Left lung (tissue), 10 donors: ENCODE data around the gene DDX18. TPM values are rescaled to one million over a fixed set of nuclear protein-coding genes. Genes with fewer than 3 reads are reported as not detected.

Source experiments
- ATAC-seq: fragments of 200-7000 bp; cut with Tn5 transposase; one replicate; pipeline ENCODE4 v1.9.1; 2020; ENCODE audit warnings: moderate library complexity
- DNase-seq, 4 donors: peaks; one replicate each; pipeline ENCODE4 v3.0.0-alpha.2; 2013 to 2020
- H3K27ac ChIP-seq, 2 donors: fragments of 200-600 bp; sonication (generic) in 1 of 2; one replicate each; pipeline versions ENCODE4 v1.5.0 to v1.8.0; 2020 to 2021
- H3K27me3 ChIP-seq, 2 donors: fragments of 200-600 bp; sonication (generic) in 1 of 2; one replicate each; pipeline versions ENCODE4 v1.5.0 to v1.8.0; 2020 to 2021
- H3K36me3 ChIP-seq, 2 donors: fragments of 200-600 bp; sonication (generic) in 1 of 2; one replicate each; pipeline versions ENCODE4 v1.5.0 to v1.8.0; 2020 to 2021
- H3K4me1 ChIP-seq, 2 donors: fragments of 200-600 bp; one replicate each; pipeline ENCODE4 v1.8.0; 2021
- H3K4me3 ChIP-seq, 2 donors: fragments of 200-600 bp; sonication (generic) in 1 of 2; one replicate each; pipeline versions ENCODE4 v1.5.0 to v1.8.0; 2020 to 2021; ENCODE audit warnings: mild to moderate bottlenecking in 1 of 2
- H3K9me3 ChIP-seq, 2 donors: fragments of 200-600 bp; sonication (generic) in 1 of 2; one replicate each; pipeline versions ENCODE4 v1.5.0 to v1.8.0; 2020 to 2021
- CTCF ChIP-seq, 2 donors: fragments of 200-600 bp; sonication (generic) in 1 of 2; IDR thresholded peaks; one replicate each; pipeline versions ENCODE4 v1.5.0 to v1.8.0; 2021; ENCODE audit warnings: antibody characterized with exemption in 2 of 2
- intact Hi-C, 2 donors: fragments of 100-400 bp; cut with DNase I; formaldehyde crosslinking; loops; one replicate each; pipeline versions ENCODE4 v1.11.2 to v1.14.2; 2022
- polyA plus RNA-seq, 6 donors: library from polyadenylated mRNA; unstranded; fragments of 120-200 nt; gene quantifications; one replicate each; pipeline ENCODE4 v1.2.1, GENCODE V29; 2013; ENCODE audit not compliant: insufficient read length in 6 of 6
- total RNA-seq, 2 donors: library from RNA; stranded (reverse); fragmentation: NEBNext Ultra II Directional; extraction: Animal tissue kit (Norgen Biotek cat#: 25700); gene quantifications; one replicate each; pipeline ENCODE4 v1.2.1, GENCODE V29; 2021
- donor health status: DM: no; HTN: yes; CAD: no.
- donor health status: DM: no; HTN: no; CAD: no.

The DDX18 gene
- total and polyA plus RNA-seq, 8 donors, result 39.1 to 85.0 (median 78.3) TPM

GRCh38 chr2:117832905-117833613 lies 18.6 kb downstream of the DDX18 start:
- Histone ChIP-seq H3K27ac (no peak overlapping the region), H3K4me3 (no peak overlapping the region), H3K9me3 (no peaks in the 10 kb centered on the region), H3K36me3 (peaks cover 0 to 63% of the 10 kb centered on the region in 2 donors), H3K4me1 (peaks cover 0 to 8% of the 10 kb centered on the region in 2 donors), H3K27me3 (peaks cover 0 to 9% of the 10 kb centered on the region in 2 donors)
- DNase-seq (peak in 1 of 4 donors; percentile 28), ATAC-seq (peak; percentile 29)
- intact Hi-C loops, result loop anchor here (5.0 to 10.0 kb wide), 2 partner anchors 172 to 174 kb away; no protein-coding TSS in a partner anchor
- no peak for TF ChIP-seq CTCF (IDR thresholded peaks at IDR 0.05)

DNA sequence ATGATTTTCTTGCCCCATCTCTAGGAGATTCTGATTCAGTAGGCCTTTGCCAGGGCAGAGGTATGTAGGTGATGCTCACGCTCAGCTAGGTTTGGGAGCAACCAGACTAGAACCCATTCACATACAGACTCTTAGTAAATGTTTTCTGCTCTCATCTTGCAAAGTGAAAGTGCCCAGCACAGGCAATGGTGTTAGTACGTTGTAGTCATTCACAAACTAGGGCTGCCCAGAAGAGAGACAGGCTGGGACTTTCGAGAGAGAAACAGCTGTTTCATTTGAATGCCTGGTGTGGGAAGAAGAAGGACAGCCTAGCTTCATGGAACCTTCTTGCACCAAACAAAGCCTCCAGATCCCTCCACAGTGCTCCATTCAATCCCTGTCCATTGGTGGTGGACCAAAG lies 19.4 kb downstream of the DDX18 start:
- Histone ChIP-seq H3K4me3 (no peak overlapping the region), H3K27ac (no peak overlapping the region), H3K9me3 (no peaks in the 10 kb centered on the region), H3K36me3 (peaks cover 0 to 54% of the 10 kb centered on the region in 2 donors), H3K4me1 (peaks cover 0 to 8% of the 10 kb centered on the region in 2 donors), H3K27me3 (peaks cover 0 to 9% of the 10 kb centered on the region in 2 donors)
- intact Hi-C loops, result loop anchor here (5.0 to 10.0 kb wide), 2 partner anchors 171 to 173 kb away; no protein-coding TSS in a partner anchor
- no peak for ATAC-seq
- no peak for DNase-seq
- no peak for TF ChIP-seq CTCF (IDR thresholded peaks at IDR 0.05)

GRCh38 chr2:117834992-117835391 lies 20.5 kb downstream of the DDX18 start:
- DNase-seq, result no peak
- H3K9me3 ChIP-seq, result no peaks in the 10 kb centered on the region
- TF ChIP-seq CTCF (IDR thresholded peaks at IDR 0.05), result no peak
- ATAC-seq, result no peak
- H3K4me1 ChIP-seq, result peaks cover 0 to 8% of the 10 kb centered on the region in 2 donors
- no peak overlapping the region for H3K4me3 ChIP-seq
- H3K27me3 ChIP-seq, result peaks cover 0 to 9% of the 10 kb centered on the region in 2 donors
- H3K36me3 ChIP-seq, result peaks cover 0 to 44% of the 10 kb centered on the region in 2 donors
- intact Hi-C loops, result loop anchor here (5.0 to 10.0 kb wide), 2 partner anchors 170 to 172 kb away; no protein-coding TSS in a partner anchor
- no peak overlapping the region for H3K27ac ChIP-seq

- Histone ChIP-seq H3K27me3 (peaks cover 0 to 9% of the 10 kb centered on the region in 2 donors), H3K4me3 (peak overlapping the region; percentile 28), H3K36me3 (peaks cover 0 to 32% of the 10 kb centered on the region in 2 donors), H3K27ac (no peak overlapping the region), H3K9me3 (no peaks in the 10 kb centered on the region), H3K4me1 (peaks cover 0 to 8% of the 10 kb centered on the region in 2 donors)
- intact Hi-C loops, result loop anchor here in 1 of 2 donors (10.0 kb wide), 1 partner anchor 169 kb away; no protein-coding TSS in a partner anchor
- peak; percentile 79 to 92 (median 86) for DNase-seq
- peak; percentile 99 for ATAC-seq
- peak; percentile 75 to 81 for TF ChIP-seq CTCF (IDR thresholded peaks at IDR 0.05)
Observed at GRCh38 chr2:117835990-117836760, 21.7 kb downstream of the DDX18 start.

DNA sequence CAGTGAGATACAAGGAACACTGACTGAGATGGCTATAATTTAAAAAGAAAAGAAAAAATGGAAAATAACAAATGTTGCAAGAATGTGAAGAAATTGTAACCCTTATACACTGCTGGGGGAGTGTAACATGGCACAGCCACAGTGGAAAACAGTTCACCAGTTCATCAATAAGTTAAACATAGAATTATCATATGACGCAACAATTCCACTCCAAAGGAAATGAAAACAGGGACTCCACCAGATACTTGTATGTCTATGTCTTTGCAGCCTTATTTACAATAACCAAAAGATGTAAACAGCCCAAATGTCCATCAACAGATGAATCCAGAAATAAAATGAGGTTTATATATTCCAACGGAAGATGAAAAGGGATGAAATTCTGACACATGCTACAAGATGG lies 30.8 kb downstream of the DDX18 start:
- H3K4me3 ChIP-seq, result no peak overlapping the region
- H3K4me1 ChIP-seq, result no peaks in the 10 kb centered on the region
- H3K27me3 ChIP-seq, result peaks cover 0 to 34% of the 10 kb centered on the region in 2 donors
- no peaks in the 10 kb centered on the region for H3K36me3 ChIP-seq
- DNase-seq, result no peak
- ATAC-seq, result no peak
- TF ChIP-seq CTCF (IDR thresholded peaks at IDR 0.05), result no peak
- H3K9me3 ChIP-seq, result no peaks in the 10 kb centered on the region
- no peak overlapping the region for H3K27ac ChIP-seq
- intact Hi-C loops, result no loop called here
